LNCAP (cell line): ENCODE results near the gene VPS13D.

Experiments
- TF ChIP-seq, protein P1 (sequence below): fragments of 450-650 bp; IDR thresholded peaks from 2 replicates; pipeline ENCODE4 v1.5.1; 2017; ENCODE audit warnings: mild to moderate bottlenecking

The VPS13D gene

DNA sequence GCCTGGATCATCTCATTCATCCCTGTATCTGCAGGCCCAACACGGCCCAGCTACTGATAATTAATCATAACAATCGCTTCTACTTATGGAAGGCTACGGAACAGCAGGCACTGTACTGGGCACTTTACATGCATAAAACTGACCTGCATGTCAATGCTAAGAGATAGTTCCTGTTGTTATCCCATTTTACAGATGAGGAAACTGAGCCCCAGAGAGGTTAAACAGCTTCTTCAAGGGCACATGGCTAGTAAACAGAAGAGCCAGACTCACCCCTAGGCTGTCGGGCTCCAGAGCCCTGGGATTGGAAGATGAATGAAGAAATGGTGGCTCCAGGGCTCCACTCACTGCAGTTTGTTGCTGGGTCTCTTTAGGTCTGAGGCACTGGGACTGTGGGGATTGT lies 27.3 kb upstream of the VPS13D start:
- TF ChIP-seq, protein P1, sequence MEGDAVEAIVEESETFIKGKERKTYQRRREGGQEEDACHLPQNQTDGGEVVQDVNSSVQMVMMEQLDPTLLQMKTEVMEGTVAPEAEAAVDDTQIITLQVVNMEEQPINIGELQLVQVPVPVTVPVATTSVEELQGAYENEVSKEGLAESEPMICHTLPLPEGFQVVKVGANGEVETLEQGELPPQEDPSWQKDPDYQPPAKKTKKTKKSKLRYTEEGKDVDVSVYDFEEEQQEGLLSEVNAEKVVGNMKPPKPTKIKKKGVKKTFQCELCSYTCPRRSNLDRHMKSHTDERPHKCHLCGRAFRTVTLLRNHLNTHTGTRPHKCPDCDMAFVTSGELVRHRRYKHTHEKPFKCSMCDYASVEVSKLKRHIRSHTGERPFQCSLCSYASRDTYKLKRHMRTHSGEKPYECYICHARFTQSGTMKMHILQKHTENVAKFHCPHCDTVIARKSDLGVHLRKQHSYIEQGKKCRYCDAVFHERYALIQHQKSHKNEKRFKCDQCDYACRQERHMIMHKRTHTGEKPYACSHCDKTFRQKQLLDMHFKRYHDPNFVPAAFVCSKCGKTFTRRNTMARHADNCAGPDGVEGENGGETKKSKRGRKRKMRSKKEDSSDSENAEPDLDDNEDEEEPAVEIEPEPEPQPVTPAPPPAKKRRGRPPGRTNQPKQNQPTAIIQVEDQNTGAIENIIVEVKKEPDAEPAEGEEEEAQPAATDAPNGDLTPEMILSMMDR, result no peak

DNA sequence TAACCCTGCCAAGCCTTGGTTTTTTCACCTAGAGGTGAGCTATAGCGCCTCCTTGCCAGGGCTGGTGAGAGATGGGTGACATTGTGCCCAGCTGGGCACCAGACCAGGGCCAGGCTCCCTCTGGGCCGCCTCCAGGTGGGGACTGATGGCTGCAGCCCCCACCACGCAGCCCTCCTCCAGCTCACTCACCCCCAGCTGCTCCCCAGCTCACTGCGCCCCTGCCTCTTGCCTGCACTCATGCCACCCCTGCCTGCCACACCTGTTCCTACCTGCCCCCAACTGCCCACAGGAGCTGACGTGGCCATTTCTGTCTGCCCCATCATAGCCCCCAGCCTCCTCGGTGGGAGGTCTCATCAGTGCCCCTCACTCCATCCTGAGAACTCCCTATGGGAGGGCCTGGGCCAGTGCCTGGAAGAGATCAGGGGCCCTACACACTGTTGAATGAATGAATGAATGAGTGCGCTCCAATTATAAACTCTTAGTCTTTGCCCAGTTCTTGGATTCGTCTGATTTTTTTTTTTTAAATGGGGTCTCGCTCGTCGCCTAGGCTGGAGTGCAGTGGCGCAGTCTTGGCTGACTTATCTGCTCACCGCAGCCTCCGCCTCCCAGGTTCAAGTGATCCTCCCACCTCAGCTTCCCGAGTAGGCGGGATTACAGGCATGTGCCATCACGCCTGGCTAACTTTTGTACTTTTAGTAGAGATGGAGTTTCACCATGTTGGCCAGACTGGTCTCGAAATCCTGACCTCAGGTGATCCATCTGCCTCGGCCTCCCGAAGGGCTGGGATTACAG lies 26.4 kb upstream of the VPS13D start:
- TF ChIP-seq, protein P1, result no peak

DNA sequence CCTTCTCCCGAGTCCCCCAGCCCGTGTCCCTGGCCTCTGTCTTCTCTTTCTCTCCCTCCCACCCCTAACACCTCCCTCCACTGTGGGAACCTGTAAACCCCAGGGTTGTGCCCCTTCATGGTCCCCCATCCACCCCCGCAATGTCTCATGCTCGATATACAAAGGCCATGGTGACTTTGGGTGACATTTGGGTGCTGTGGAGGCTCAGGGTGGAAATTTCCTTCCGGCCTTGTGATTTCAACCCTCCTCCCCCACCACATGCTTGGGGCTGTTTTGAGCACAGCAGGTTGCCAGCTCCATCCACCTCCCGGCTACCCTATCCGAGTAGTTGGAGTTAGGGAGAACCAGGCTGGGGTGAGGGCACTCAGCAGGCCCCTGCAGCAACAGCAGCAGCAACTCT lies 25.7 kb upstream of the VPS13D start:
- TF ChIP-seq, protein P1, result no peak

DNA sequence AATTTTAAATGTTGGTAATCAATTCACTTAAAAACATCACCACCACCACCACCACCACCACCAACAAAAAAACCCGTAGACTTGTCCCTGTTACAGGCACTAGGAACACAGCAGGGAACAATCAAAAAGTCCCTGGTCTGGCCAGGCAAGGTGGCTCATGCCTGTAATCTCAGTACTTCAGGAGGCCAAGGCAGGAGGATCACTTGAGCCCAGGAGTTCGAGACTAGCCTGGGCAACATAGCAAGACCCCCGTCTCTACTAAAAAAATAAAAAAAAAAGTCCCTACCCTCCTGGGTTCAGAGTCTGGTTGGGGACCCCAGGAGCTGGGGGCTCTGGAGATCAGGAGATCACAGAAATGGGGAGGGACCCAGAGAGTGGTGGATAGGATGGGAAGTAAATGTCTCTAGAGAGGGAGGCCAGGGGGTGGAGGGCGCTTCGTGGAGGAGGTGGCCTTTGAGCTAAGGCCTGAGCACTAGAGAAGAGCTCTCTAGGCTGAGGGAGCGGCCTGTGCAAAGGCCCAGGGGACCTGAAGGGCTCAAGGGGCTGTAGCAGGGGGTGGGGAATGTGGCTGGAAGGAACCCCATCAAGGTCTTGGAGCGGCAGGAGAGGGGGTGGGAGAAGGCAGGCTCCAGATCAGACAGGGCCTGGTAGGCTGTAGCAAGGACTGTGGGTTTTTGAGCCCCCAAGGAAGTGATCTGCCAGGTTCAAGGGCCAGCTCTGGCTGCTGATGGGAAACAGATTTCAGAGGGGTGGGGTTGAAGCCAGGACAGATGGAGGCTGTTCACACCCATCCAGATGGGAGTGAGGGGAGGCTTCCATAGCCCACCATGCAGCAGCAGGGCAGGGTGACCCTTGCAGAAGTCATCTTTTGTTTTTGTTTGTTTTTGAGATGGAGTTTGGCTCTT lies 24.8 kb upstream of the VPS13D start:
- TF ChIP-seq, protein P1, result no peak

- TF ChIP-seq, protein P1, result no peak
Measured at GRCh38 chr1:12206238-12206637, 23.6 kb upstream of the VPS13D start.

GRCh38 chr1:12206792-12207424 lies 22.9 kb upstream of the VPS13D start:
- TF ChIP-seq, protein P1, result no peak

DNA sequence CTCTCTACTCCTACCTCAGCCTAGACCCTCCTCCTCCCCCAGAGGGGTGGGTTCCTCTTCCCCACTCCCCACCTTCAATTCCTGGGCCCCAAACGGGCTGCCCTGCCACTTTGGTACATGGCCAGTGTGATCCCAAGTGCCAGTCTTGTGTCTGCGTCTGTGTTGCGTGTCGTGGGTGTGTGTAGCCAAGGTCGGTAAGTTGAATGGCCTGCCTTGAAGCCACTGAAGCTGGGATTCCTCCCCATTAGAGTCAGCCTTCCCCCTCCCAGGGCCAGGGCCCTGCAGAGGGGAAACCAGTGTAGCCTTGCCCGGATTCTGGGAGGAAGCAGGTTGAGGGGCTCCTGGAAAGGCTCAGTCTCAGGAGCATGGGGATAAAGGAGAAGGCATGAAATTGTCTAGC lies 21.6 kb upstream of the VPS13D start:
- TF ChIP-seq, protein P1, result no peak
